Hepatocyte (in vitro differentiated cells): ENCODE data around the gene DOCK1. TPM values are rescaled to one million over a fixed set of nuclear protein-coding genes. Genes with fewer than 3 reads are reported as not detected.

Source experiments
- DNase-seq: peaks from one replicate; pipeline ENCODE4 v3.0.0-alpha.2; 2016; ENCODE audit warnings: low spot score
- H2AFZ ChIP-seq: fragments of 200-600 bp; sonication (generic); 2 replicates; pipeline ENCODE4 v1.6.0; 2016; ENCODE audit warnings: antibody characterized with exemption, mild to moderate bottlenecking
- H3K27ac ChIP-seq: fragments of 200-600 bp; sonication (generic); 2 replicates; pipeline ENCODE4 v1.5.1; 2016; ENCODE audit warnings: mild to moderate bottlenecking
- H3K27me3 ChIP-seq: fragments of 200-600 bp; sonication (generic); 2 replicates; pipeline ENCODE4 v1.6.1; 2016
- H3K36me3 ChIP-seq: fragments of 200-600 bp; sonication (generic); replicated peaks from 2 replicates; pipeline ENCODE4 v1.5.1; 2016; ENCODE audit warnings: low read depth; ENCODE audit not compliant: insufficient read depth
- H3K4me1 ChIP-seq: fragments of 200-600 bp; sonication (generic); 2 replicates; pipeline ENCODE4 v1.5.1; 2016; ENCODE audit warnings: mild to moderate bottlenecking, moderate library complexity; ENCODE audit not compliant: insufficient read depth
- H3K4me2 ChIP-seq: fragments of 200-600 bp; sonication (generic); 2 replicates; pipeline ENCODE4 v1.6.0; 2016
- H3K4me3 ChIP-seq: fragments of 200-600 bp; sonication (generic); 2 replicates; pipeline ENCODE4 v1.5.1; 2016; ENCODE audit warnings: mild to moderate bottlenecking
- H3K79me2 ChIP-seq: fragments of 200-600 bp; sonication (generic); 2 replicates; pipeline ENCODE4 v1.6.0; 2017; ENCODE audit warnings: mild to moderate bottlenecking
- H3K9me2 ChIP-seq: fragments of 200-600 bp; sonication (generic); replicated peaks from 2 replicates; pipeline ENCODE4 v1.6.0; 2017; ENCODE audit warnings: mild to moderate bottlenecking; ENCODE audit not compliant: insufficient read depth
- H3K9me3 ChIP-seq: fragments of 200-600 bp; sonication (generic); 2 replicates; pipeline ENCODE4 v1.5.1; 2016; ENCODE audit warnings: low read depth, mild to moderate bottlenecking
- H4K20me1 ChIP-seq: fragments of 200-600 bp; sonication (generic); 2 replicates; pipeline ENCODE4 v1.6.0; 2016; ENCODE audit warnings: mild to moderate bottlenecking; ENCODE audit not compliant: insufficient read depth, poor library complexity, severe bottlenecking
- CTCF ChIP-seq: fragments of 200-600 bp; sonication (generic); IDR thresholded peaks from 2 replicates; pipeline ENCODE4 v1.5.1; 2016; ENCODE audit warnings: antibody characterized with exemption, mild to moderate bottlenecking; ENCODE audit not compliant: poor library complexity
- EZH2 ChIP-seq: fragments of 200-600 bp; sonication (generic); IDR thresholded peaks from 2 replicates; pipeline ENCODE4 v1.6.1; 2016; ENCODE audit warnings: antibody characterized with exemption, mild to moderate bottlenecking, borderline replicate concordance
- EZH2phosphoT487 ChIP-seq: fragments of 200-600 bp; sonication (generic); IDR thresholded peaks from one replicate; pipeline ENCODE4 v1.6.1; 2018; ENCODE audit warnings: antibody characterized with exemption, mild to moderate bottlenecking, low read depth, moderate library complexity; ENCODE audit not compliant: unreplicated experiment, severe bottlenecking
- whole genome bisulfite sequencing: methylation state at CpG from one replicate; pipeline ENCODE4 v1.1.6; 2016; ENCODE audit warnings: low lambda C conversion rate; ENCODE audit errors: missing lambda C conversion rate; 5-methylcytosine and 5-hydroxymethylcytosine counted together
- polyA plus RNA-seq: library from polyadenylated mRNA; unstranded; fragments of >200 nt; fragmentation: Nextera tagmentation; extraction: Ambion mirVana; gene quantifications from 2 replicates; pipeline ENCODE4 v1.2.1, GENCODE V29; 2016
- total RNA-seq: library from RNA; depleted of rRNA; stranded (reverse); fragments of >200 nt; gene quantifications from 2 replicates; pipeline ENCODE4 v1.2.3, GENCODE V29; 2014

Gene DOCK1
- total and polyA plus RNA-seq, 2 experiments from 2014 or later = 16.0 to 55.5 TPM

GRCh38 chr10:127034790-127035189, 129.6 kb downstream of the DOCK1 start:
- 87% methylated on average over 5 of the region's 5 CpGs for WGBS

GRCh38 chr10:127035827-127036226, 130.6 kb downstream of the DOCK1 start:
- WGBS = 96% methylated on average over 4 of the region's 4 CpGs
- H4K20me1 ChIP-seq = no peaks in the 10 kb centered on the region
- no peaks in the 10 kb centered on the region for H3K27me3 ChIP-seq
- H2AFZ ChIP-seq = no peak overlapping the region
- H3K9me3 ChIP-seq = no peaks in the 10 kb centered on the region
- H3K4me2 ChIP-seq = no peak overlapping the region
- H3K36me3 ChIP-seq = no peaks in the 10 kb centered on the region
- H3K27ac ChIP-seq = no peak overlapping the region
- no peaks in the 10 kb centered on the region for H3K9me2 ChIP-seq
- DNase-seq = no peak
- no peaks in the 10 kb centered on the region for H3K4me1 ChIP-seq
- H3K4me3 ChIP-seq = no peak overlapping the region
- TF ChIP-seq CTCF = no peak
- TF ChIP-seq EZH2phosphoT487 = no peak
- TF ChIP-seq EZH2 = no peak
- H3K79me2 ChIP-seq = no peaks in the 10 kb centered on the region

More at GRCh38 chr10:127034790-127035189, 129.6 kb downstream of the DOCK1 start:
- no peaks in the 10 kb centered on the region for H3K9me2 ChIP-seq
- no peaks in the 10 kb centered on the region for H3K79me2 ChIP-seq
- no peaks in the 10 kb centered on the region for H3K27me3 ChIP-seq
- DNase-seq = no peak
- H2AFZ ChIP-seq = no peak overlapping the region
- H3K4me1 ChIP-seq = no peaks in the 10 kb centered on the region
- no peaks in the 10 kb centered on the region for H4K20me1 ChIP-seq
- H3K9me3 ChIP-seq = no peaks in the 10 kb centered on the region
- no peak overlapping the region for H3K4me3 ChIP-seq
- no peak overlapping the region for H3K27ac ChIP-seq
- TF ChIP-seq EZH2phosphoT487 (no peak), CTCF (no peak), EZH2 (no peak)
- no peak overlapping the region for H3K4me2 ChIP-seq
- H3K36me3 ChIP-seq = no peaks in the 10 kb centered on the region

GRCh38 chr10:127036987-127037386, 131.8 kb downstream of the DOCK1 start:
- 95% methylated on average over 4 of the region's 4 CpGs for WGBS
- H3K79me2 ChIP-seq = no peaks in the 10 kb centered on the region
- no peaks in the 10 kb centered on the region for H3K9me3 ChIP-seq
- H3K36me3 ChIP-seq = no peaks in the 10 kb centered on the region
- no peak overlapping the region for H3K4me3 ChIP-seq
- TF ChIP-seq CTCF (no peak), EZH2 (no peak), EZH2phosphoT487 (no peak)
- H2AFZ ChIP-seq = no peak overlapping the region
- H3K4me2 ChIP-seq = no peak overlapping the region
- H3K27me3 ChIP-seq = no peaks in the 10 kb centered on the region
- no peaks in the 10 kb centered on the region for H4K20me1 ChIP-seq
- no peak overlapping the region for H3K27ac ChIP-seq
- no peaks in the 10 kb centered on the region for H3K9me2 ChIP-seq
- H3K4me1 ChIP-seq = no peaks in the 10 kb centered on the region
- no peak for DNase-seq

GRCh38 chr10:127039435-127039834, 134.2 kb downstream of the DOCK1 start:
- DNase-seq = no peak
- H2AFZ ChIP-seq = no peak overlapping the region
- H3K9me3 ChIP-seq = no peaks in the 10 kb centered on the region
- no peak overlapping the region for H3K4me3 ChIP-seq
- no peak overlapping the region for H3K27ac ChIP-seq
- H3K36me3 ChIP-seq = no peaks in the 10 kb centered on the region
- H3K4me1 ChIP-seq = no peaks in the 10 kb centered on the region
- no peaks in the 10 kb centered on the region for H4K20me1 ChIP-seq
- no peak overlapping the region for H3K4me2 ChIP-seq
- H3K9me2 ChIP-seq = no peaks in the 10 kb centered on the region
- 93% methylated on average over 8 of the region's 8 CpGs for WGBS
- no peaks in the 10 kb centered on the region for H3K27me3 ChIP-seq
- no peaks in the 10 kb centered on the region for H3K79me2 ChIP-seq
- TF ChIP-seq CTCF = no peak
